ENCODE data around the gene ATP11A.

ATP11A gene

DNA sequence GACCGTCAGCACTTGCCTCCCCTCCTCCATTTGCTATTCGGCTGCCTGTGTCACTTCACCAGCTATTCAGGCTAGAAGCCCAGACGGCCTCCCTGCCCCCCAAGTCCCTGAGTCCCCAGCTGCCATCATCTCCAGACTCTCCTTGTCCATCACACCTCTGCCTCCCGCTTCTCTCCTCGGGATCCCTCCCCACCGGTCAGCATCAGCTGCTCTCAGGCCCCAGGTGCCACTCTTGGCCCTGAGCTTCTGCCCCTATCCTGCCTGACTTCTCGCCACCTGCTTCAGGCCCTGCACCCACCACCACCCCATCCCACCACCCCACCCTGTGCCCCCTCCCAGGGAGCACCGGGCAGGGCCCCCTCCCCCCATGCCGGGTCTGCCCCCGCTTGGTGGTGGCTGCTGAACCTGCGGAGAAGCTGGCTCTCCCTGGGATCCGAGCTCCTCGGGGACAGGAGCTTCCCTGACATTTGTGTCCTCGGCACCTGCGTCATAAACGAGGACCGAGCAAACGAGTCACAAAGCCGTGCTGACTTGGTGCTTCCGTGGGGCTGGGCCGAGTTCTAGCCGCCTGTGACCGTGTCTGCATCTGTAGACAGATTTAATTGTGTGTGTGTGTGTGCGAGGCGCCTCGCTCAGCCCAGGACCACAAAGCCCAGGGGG, 208.9 kb downstream of the ATP11A start:
- DNase-seq = no peak

GRCh38 chr13:112899281-112900225, 209.7 kb downstream of the ATP11A start:
- DNase-seq = no peak

GRCh38 chr13:112900226-112900600, 210.4 kb downstream of the ATP11A start:
- DNase-seq = no peak

DNA sequence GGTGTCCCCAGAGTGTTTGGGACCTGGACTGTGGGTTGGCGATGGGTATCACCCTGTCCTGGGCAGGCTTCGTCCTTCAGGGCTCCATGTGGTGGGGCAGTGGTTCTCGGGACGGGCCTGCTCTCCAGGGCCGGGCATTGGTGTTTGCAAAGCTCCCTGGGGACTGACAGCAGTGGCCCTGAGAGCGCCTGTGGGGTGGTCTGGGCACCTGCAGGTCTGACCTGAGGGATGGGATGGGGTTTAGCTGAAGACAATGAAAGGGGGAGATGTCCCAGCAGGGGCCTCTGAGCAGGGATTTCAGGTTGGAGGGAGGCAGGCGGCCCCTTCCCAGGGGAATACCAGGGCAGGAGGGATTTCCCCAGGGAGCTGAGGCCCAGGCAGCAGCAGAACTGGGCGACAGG, 210.9 kb downstream of the ATP11A start:
- no peak for DNase-seq

- no peak for DNase-seq
Observed at GRCh38 chr13:112902101-112902651, 212.3 kb downstream of the ATP11A start.

DNA sequence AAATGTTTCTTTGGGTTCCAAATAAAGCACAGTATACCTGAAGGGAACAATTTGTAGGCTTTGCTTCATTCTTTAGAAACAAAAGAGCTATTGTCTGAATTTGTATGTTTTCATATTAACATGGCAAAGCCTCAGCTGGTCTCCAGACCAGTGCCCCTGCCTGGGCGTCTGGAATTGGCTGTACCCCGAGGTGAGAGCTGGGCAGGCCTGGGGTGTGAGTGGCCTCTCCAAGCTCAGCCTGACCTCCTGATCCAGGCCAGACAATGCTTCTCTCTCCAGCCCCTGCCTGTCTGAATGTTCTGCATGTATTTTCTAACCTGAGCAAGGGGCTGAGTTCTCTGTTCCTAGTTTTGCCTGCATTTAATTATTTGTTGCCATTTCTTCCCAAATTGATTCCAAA, 212.8 kb downstream of the ATP11A start:
- DNase-seq = no peak

- no peak for DNase-seq
Observed at GRCh38 chr13:112903071-112903577, 213.3 kb downstream of the ATP11A start.

GRCh38 chr13:112903606-112904195, 213.9 kb downstream of the ATP11A start:
- no peak for DNase-seq

- DNase-seq = no peak
Observed at GRCh38 chr13:112904436-112904960, 214.7 kb downstream of the ATP11A start.

GRCh38 chr13:112905086-112905485, 215.2 kb downstream of the ATP11A start:
- DNase-seq = no peak

- DNase-seq = no peak
Observed at GRCh38 chr13:112905619-112905989, 215.8 kb downstream of the ATP11A start.

DNA sequence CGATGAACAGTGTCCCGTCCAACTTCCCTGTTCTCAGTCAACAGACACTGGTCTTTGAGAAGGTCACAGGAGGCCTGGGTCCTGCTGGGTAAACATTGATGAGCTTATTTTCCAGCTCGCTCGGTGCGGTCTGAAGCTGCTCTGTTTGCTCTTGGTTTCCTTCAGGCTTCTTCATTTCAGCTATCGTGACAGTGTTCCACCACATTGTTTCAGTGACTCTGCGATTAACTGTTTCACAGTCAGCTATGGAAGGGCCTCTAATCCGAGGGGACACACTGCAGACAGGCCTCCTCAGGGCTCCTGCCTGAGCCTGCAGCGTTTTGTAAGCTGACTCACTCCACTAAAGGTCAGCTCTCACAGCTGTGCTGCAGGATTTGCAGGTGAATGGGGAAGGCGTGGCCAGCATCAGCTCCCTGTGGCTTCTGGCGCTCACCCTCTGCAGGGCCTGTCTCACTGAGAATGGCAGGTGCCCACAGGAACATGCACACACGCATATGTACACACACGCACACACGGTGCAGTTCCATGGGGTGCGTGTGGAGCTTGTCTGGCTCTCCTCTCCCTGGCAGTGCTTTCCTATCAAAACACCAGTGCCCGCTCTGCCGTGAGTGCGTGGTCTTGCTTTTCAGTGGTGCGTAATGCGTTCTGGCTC, 216.3 kb downstream of the ATP11A start:
- no peak for DNase-seq

DNA sequence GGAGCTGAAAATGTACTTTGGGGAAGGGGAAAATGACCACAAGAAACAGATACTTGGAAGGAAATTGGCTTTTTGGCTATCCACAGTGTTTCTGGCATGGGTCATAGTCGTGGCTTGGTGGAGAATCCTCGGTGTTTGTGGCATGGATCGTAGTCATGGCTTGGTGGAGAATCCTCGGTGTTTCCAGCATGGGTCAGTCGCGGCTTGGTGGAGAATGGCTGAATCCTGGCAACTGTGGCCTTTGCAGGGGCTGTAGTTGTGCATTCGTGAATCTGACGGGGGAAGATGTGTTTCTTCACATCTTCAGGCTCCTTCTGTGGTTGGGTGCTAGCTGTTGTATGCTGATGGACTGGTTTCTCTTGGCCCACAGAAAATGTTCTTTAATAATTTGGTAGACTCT, 217.4 kb downstream of the ATP11A start:
- DNase-seq = no peak

DNA sequence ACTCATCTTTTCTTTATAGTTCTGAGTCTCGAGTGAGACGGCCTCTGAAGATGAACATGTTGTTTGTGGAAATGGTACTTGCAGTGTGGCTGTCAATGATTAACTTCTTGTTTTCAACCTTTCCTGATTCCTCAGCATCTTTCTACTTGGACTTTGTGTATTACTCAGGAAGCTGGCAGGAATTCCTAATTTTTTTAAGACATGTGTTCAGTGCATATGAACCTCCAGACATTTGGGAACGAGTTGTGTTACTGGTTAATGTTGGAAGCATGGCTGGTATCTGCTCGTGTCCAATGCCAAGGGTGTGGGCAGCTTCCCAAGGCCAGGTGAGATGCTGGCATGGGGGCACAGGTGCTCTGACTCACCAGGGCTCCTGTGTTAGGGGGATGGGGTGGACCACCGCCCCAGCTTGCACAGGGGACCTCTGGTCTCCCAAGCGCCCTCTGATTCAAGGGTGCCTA, 218.1 kb downstream of the ATP11A start:
- no peak for DNase-seq

GRCh38 chr13:112908342-112908741, 218.5 kb downstream of the ATP11A start:
- no peak for DNase-seq

DNA sequence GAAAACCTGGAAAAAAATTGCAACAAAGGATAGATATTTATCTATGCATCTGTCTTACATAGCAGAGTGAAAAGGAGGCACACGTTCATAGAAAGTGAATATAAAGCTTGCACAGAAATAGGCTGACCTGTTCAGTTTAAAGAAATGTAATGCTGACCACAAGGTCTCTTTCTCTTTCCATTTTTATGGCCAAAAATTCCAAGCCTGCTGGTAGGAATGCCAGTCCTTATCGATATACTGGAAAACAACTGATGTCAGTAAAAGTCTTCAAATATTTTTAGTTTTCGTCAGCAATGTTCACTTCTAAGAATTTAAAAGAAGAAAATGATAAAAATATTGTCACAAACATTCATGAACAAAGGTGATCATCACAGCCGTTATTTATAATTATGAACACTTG, 220.2 kb downstream of the ATP11A start:
- DNase-seq = peak; percentile 16

DNA sequence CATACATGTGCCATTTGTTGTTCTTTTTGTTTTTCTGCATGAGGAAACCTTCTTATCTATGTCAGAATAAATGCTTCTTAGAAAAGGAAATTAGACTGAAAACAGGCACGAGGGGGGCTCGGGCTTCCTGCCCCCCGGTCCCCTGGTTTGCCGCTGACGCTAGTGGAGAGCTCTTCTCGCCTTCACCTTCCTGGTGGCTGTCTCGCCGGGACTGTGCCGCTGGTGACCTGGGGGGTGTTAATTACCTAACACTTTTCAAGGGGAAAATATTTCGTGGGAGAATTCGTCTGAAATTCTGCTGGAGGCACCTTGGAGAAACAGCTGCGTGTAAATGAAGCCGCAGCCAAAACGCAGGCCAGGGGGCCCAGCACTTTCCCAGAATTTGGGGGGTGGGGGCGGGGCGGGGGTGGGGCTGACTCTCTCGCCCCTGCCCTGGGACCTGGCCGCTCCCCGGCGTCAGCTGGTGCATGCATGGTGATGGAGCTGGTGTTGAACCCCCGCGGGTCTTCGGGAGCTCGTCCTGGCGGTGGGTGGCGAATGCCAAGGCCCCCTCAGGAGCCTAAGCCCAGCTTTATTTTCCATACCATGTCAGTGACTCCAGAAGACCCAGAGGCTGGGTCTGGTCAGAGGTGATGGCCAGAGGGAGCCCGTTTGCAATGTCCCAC, 220.9 kb downstream of the ATP11A start:
- DNase-seq = no peak

GRCh38 chr13:112911285-112911701, 221.5 kb downstream of the ATP11A start:
- no peak for DNase-seq

GRCh38 chr13:112911883-112912282, 222.0 kb downstream of the ATP11A start:
- no peak for DNase-seq

- no peak for DNase-seq
Observed at GRCh38 chr13:112912726-112913440, 223.0 kb downstream of the ATP11A start.

DNA sequence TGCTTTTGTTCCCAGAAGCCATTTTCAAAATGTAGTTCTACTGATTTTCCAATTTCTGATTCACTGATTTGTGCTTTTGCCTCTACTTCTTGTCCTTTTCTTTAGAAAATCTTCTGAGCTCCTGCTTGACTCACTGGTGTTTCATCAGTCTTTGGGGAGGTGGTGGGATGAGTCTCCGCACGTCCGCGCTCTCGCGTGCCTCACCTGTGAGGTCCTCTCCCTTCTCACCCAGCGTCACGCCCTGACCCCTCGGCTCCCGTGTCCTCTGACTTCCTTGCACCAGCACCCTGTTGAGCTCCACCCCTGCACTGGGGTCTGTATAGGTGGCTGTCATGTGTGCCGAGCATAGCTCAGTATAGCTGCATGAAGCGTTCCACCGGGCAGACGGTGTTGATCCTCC, 226.5 kb downstream of the ATP11A start:
- DNase-seq = no peak
